Measurements from ENCODE around the gene EXOC2.

GRCh38 chr6:551829-552350, 141.0 kb downstream of the EXOC2 start:
- TF ChIP-seq POLR2A (IDR thresholded peaks at IDR 0.05) (no peak), CTCF (IDR thresholded peaks at IDR 0.05) (no peak)
